K562 (cell line): ENCODE data around the gene EFNA2. TPM values are rescaled to one million over a fixed set of nuclear protein-coding genes. Genes with fewer than 3 reads are reported as not detected.

Experiments
- ATF3 ChIP-seq, 2 experiments: fragments of 450-650 bp in 1 of 2; sonication (generic) in 1 of 2; formaldehyde crosslinking in 1 of 2; IDR thresholded peaks in 1 of 2; conservative IDR thresholded peaks in 1 of 2; 2 replicates each; pipeline versions ENCODE4 v1.6.1 to v1.8.1; 2016 to 2023; ENCODE audit warnings: mild to moderate bottlenecking in 2 of 2, moderate library complexity in 2 of 2, inconsistent platforms in 1 of 2, missing genetic modification reagents in 1 of 2
- CHCHD3 ChIP-seq: fragments of 250-450 bp; sonication (Bioruptor Pico); IDR thresholded peaks from 2 replicates; pipeline ENCODE4 v2.1.2; 2022; ENCODE audit warnings: mild to moderate bottlenecking
- FOXK1 ChIP-seq: sonication (generic); formaldehyde crosslinking; IDR thresholded peaks from 2 replicates; pipeline ENCODE4 v1.8.0; 2022; ENCODE audit warnings: missing genetic modification reagents, mild to moderate bottlenecking, borderline replicate concordance
- HDAC6 ChIP-seq: IDR thresholded peaks from 2 replicates; pipeline ENCODE4 v1.6.1; 2012; ENCODE audit warnings: low read depth, mild to moderate bottlenecking, control low read depth, inconsistent platforms, low read length, moderate library complexity
- ILK ChIP-seq: fragments of 450-650 bp; IDR thresholded peaks from 2 replicates; pipeline ENCODE4 v1.6.1; 2016; ENCODE audit warnings: missing genetic modification characterization, low read depth, mild to moderate bottlenecking, missing compliant biosample characterization, moderate library complexity, borderline replicate concordance
- MBD1 ChIP-seq: fragments of 250-450 bp; sonication (Bioruptor Pico); IDR thresholded peaks from 2 replicates; pipeline ENCODE4 v1.8.0; 2022; ENCODE audit warnings: inconsistent platforms
- NEUROD1 ChIP-seq: fragments of 150-350 bp; IDR thresholded peaks from 2 replicates; pipeline ENCODE4 v1.6.1; 2014; ENCODE audit warnings: borderline replicate concordance, low read length, low read depth; ENCODE audit not compliant: partially characterized antibody
- NR2C2 ChIP-seq, 2 experiments: fragments of 200-800 bp in 1 of 2; sonication (Bioruptor generic) in 1 of 2; sonication (generic) in 1 of 2; formaldehyde crosslinking in 1 of 2; IDR thresholded peaks; 2 replicates each; pipeline versions ENCODE4 v1.6.1 to v1.8.0; 2016 to 2022; ENCODE audit warnings: mild to moderate bottlenecking in 1 of 2, missing compliant biosample characterization in 1 of 2, missing genetic modification characterization in 1 of 2, missing genetic modification reagents in 1 of 2
- POLR2AphosphoS2 ChIP-seq: IDR thresholded peaks from 2 replicates; pipeline ENCODE4 v1.6.1; 2012; ENCODE audit warnings: low read length, improper control_type of control experiment
- POLR2B ChIP-seq: fragments of 450-650 bp; IDR thresholded peaks from 2 replicates; pipeline ENCODE4 v1.6.1; 2018; ENCODE audit warnings: low read depth; ENCODE audit not compliant: partially characterized antibody
- PTRF ChIP-seq: fragments of 450-650 bp; IDR thresholded peaks from 2 replicates; pipeline ENCODE4 v1.6.1; 2016; ENCODE audit warnings: mild to moderate bottlenecking, missing genetic modification characterization, missing compliant biosample characterization
- RAD21 ChIP-seq, 2 experiments: fragments of 250-450 bp in 1 of 2; fragments of 450-650 bp in 1 of 2; sonication (Bioruptor Pico) in 1 of 2; formaldehyde crosslinking in 1 of 2; IDR thresholded peaks in 1 of 2; conservative IDR thresholded peaks in 1 of 2; 2 replicates each; pipeline versions ENCODE4 v1.4.0 to v1.8.0; 2020 to 2022; ENCODE audit warnings: mild to moderate bottlenecking in 2 of 2, moderate library complexity in 1 of 2
- SMC3 ChIP-seq: conservative IDR thresholded peaks from 2 replicates; pipeline ENCODE4 v1.6.1; 2011; ENCODE audit warnings: low read depth, low read length, improper control_type of control experiment; ENCODE audit not compliant: insufficient read depth
- TCFL5 ChIP-seq: fragments of 250-450 bp; sonication (Bioruptor Pico); conservative IDR thresholded peaks from 2 replicates; pipeline ENCODE4 v1.6.1; 2021; ENCODE audit warnings: mild to moderate bottlenecking, moderate library complexity, matching md5 sums
- ZKSCAN1 ChIP-seq: fragments of 150-350 bp; IDR thresholded peaks from 2 replicates; pipeline ENCODE4 v1.6.1; 2016; ENCODE audit warnings: low read depth, low read length
- ZNF174 ChIP-seq: fragments of 250-450 bp; sonication (Bioruptor Pico); IDR thresholded peaks from 2 replicates; pipeline ENCODE4 v1.4.0; 2020; ENCODE audit warnings: mild to moderate bottlenecking
- ZNF217 ChIP-seq: sonication (generic); formaldehyde crosslinking; IDR thresholded peaks from 2 replicates; pipeline ENCODE4 v1.8.0; 2022; ENCODE audit warnings: mild to moderate bottlenecking, missing genetic modification reagents
- ZSCAN32 ChIP-seq: fragments of 450-650 bp; formaldehyde crosslinking; IDR thresholded peaks from 2 replicates; pipeline ENCODE4 v1.4.0; 2020; ENCODE audit warnings: mild to moderate bottlenecking, moderate library complexity
- polyA plus RNA-seq, 8 experiments: library from polyadenylated mRNA; depleted of rRNA in 4 of 8; stranded (reverse) in 5 of 8; unstranded in 3 of 8; fragments of >200 nt; fragmentation: Nextera tagmentation in 2 of 8; fragmentation: Illumina TruSeq in 1 of 8; extraction: Ambion mirVana in 2 of 8; extraction: Trizol in 1 of 8; gene quantifications; 2 replicates each; pipeline versions ENCODE4 v1.2.1 to v1.2.3, GENCODE V29; 2011 to 2014; ENCODE audit warnings: inconsistent platforms in 1 of 8, missing spikeins in 1 of 8
- total RNA-seq, 7 experiments: library from RNA; depleted of rRNA in 6 of 7; stranded (reverse); fragments of >200 nt in 6 of 7; fragmentation: Illumina TruSeq in 2 of 7; extraction: Trizol in 2 of 7; gene quantifications; 2 replicates each; pipeline versions ENCODE4 v1.2.1 to v1.2.3, GENCODE V29; 2011 to 2021; ENCODE audit warnings: low replicate concordance in 1 of 7
- TF ChIP-seq, protein P1 (sequence below): sonication (generic); formaldehyde crosslinking; IDR thresholded peaks from 2 replicates; pipeline ENCODE4 v1.8.1; 2023; ENCODE audit warnings: mild to moderate bottlenecking, missing genetic modification reagents
- TF ChIP-seq, protein P2 (sequence below): fragments of 450-650 bp; IDR thresholded peaks from 2 replicates; pipeline ENCODE4 v1.6.1; 2016; ENCODE audit warnings: borderline replicate concordance

Gene EFNA2
- total and polyA plus RNA-seq, 9 of the 15 experiments (the other 6 are each of a cell fraction or from before 2014, with no cell fraction given), result 0.11 to 0.44 (median 0.15) TPM; not detected in 6

GRCh38 chr19:1269065-1269477 is 16.6 kb upstream of the EFNA2 start, which contains the start of gene CIRBP (continued):
- TF ChIP-seq NR2C2 (CRISPR knock-in tag; IDR thresholded peaks at IDR 0.05) (no peak), NR2C2 (tag; IDR thresholded peaks at IDR 0.05) (no peak), ZNF217 (CRISPR knock-in tag) (no peak), POLR2AphosphoS2 (no peak), HDAC6 (no peak), POLR2B (peak; percentile 95), MBD1 (CRISPR knock-in tag) (no peak), ZSCAN32 (CRISPR knock-in tag) (no peak), RAD21 (CRISPR knock-in tag; conservative IDR thresholded peaks at IDR 0.05 in 1 of 2, IDR thresholded peaks at IDR 0.05 in 1 of 2) (0 out of 4 replicates have a peak, but pooled peaks of 1 of the 2 experiments have one; percentile 5), FOXK1 (CRISPR knock-in tag) (no peak), CHCHD3 (CRISPR knock-in tag) (0 out of 2 replicates have a peak, but pooled peaks have one; percentile 15), ATF3 (IDR thresholded peaks at IDR 0.05) (no peak), ATF3 (CRISPR knock-in tag; conservative IDR thresholded peaks at IDR 0.05) (no peak), TCFL5 (no peak), ZKSCAN1 (no peak), SMC3 (no peak), NEUROD1 (peak; percentile 37), PTRF (tag) (no peak), ILK (no peak), ZNF174 (CRISPR knock-in tag) (no peak)
- TF ChIP-seq, protein P1, sequence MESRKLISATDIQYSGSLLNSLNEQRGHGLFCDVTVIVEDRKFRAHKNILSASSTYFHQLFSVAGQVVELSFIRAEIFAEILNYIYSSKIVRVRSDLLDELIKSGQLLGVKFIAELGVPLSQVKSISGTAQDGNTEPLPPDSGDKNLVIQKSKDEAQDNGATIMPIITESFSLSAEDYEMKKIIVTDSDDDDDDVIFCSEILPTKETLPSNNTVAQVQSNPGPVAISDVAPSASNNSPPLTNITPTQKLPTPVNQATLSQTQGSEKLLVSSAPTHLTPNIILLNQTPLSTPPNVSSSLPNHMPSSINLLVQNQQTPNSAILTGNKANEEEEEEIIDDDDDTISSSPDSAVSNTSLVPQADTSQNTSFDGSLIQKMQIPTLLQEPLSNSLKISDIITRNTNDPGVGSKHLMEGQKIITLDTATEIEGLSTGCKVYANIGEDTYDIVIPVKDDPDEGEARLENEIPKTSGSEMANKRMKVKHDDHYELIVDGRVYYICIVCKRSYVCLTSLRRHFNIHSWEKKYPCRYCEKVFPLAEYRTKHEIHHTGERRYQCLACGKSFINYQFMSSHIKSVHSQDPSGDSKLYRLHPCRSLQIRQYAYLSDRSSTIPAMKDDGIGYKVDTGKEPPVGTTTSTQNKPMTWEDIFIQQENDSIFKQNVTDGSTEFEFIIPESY, result no peak
- TF ChIP-seq, protein P2, sequence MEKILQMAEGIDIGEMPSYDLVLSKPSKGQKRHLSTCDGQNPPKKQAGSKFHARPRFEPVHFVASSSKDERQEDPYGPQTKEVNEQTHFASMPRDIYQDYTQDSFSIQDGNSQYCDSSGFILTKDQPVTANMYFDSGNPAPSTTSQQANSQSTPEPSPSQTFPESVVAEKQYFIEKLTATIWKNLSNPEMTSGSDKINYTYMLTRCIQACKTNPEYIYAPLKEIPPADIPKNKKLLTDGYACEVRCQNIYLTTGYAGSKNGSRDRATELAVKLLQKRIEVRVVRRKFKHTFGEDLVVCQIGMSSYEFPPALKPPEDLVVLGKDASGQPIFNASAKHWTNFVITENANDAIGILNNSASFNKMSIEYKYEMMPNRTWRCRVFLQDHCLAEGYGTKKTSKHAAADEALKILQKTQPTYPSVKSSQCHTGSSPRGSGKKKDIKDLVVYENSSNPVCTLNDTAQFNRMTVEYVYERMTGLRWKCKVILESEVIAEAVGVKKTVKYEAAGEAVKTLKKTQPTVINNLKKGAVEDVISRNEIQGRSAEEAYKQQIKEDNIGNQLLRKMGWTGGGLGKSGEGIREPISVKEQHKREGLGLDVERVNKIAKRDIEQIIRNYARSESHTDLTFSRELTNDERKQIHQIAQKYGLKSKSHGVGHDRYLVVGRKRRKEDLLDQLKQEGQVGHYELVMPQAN, result no peak
